Vagina (tissue), 2 donors: ENCODE data around the gene GPC5. TPM values are rescaled to one million over a fixed set of nuclear protein-coding genes. Genes with fewer than 3 reads are reported as not detected.

ENCODE experiments used
- DNase-seq, 2 donors: peaks; one replicate each; pipeline ENCODE4 v3.0.0-alpha.2; 2017; ENCODE audit errors: extremely low spot score in 2 of 2
- H3K27ac ChIP-seq: fragments of 200-600 bp; sonication (generic); one replicate; pipeline ENCODE4 v1.5.1; 2019
- H3K27me3 ChIP-seq: fragments of 200-600 bp; sonication (generic); one replicate; pipeline ENCODE4 v1.5.1; 2019
- H3K36me3 ChIP-seq, 2 donors: fragments of 200-600 bp; sonication (generic); one replicate each; pipeline ENCODE4 v1.5.1; 2017 to 2019
- H3K4me1 ChIP-seq: fragments of 200-600 bp; sonication (generic); one replicate; pipeline ENCODE4 v1.5.1; 2019
- H3K4me3 ChIP-seq, 2 donors: fragments of 200-600 bp; sonication (generic); 1 replicate in 1 of 2; 2 replicates in 1 of 2; pipeline ENCODE4 v1.5.1; 2016 to 2019
- H3K9me3 ChIP-seq: fragments of 200-600 bp; sonication (generic); one replicate; pipeline ENCODE4 v1.5.1; 2019
- POLR2A ChIP-seq, 2 donors: fragments of 450-650 bp; IDR thresholded peaks; one replicate each; pipeline ENCODE4 v1.6.1; 2017; ENCODE audit warnings: antibody characterized with exemption in 2 of 2, mild to moderate bottlenecking in 2 of 2, moderate library complexity in 2 of 2
- POLR2AphosphoS5 ChIP-seq, 2 donors: sonication (generic); formaldehyde crosslinking; IDR thresholded peaks; one replicate each; pipeline ENCODE4 v1.9.0; 2017; ENCODE audit warnings: antibody characterized with exemption in 2 of 2, mild to moderate bottlenecking in 2 of 2, low read depth in 1 of 2; ENCODE audit not compliant: insufficient read depth in 1 of 2
- intact Hi-C: fragments of 100-400 bp; cut with DNase I; formaldehyde crosslinking; loops from one replicate; pipeline ENCODE4 v1.15.1; 2023
- total RNA-seq: library from RNA; depleted of rRNA; stranded (reverse); fragments of >200 nt; gene quantifications from one replicate; pipeline ENCODE4 v1.2.3, GENCODE V29; 2016
- TF ChIP-seq, protein P1 (sequence below), 3 experiments: fragments of 450-650 bp in 2 of 3; fragments of 200-600 bp in 1 of 3; sonication (generic) in 1 of 3; IDR thresholded peaks; one replicate each; pipeline ENCODE4 v1.5.1; 2017 to 2019; ENCODE audit warnings: antibody characterized with exemption in 3 of 3, mild to moderate bottlenecking in 2 of 3, moderate library complexity in 2 of 3

The GPC5 gene
- total RNA-seq, 1 donor from 2014 or later: 1.7 TPM

- no peaks in the 10 kb centered on the region for H3K36me3 ChIP-seq
- no peak overlapping the region for H3K27ac ChIP-seq
- no peaks in the 10 kb centered on the region for H3K27me3 ChIP-seq
- H3K4me1 ChIP-seq: no peaks in the 10 kb centered on the region
- H3K4me3 ChIP-seq: no peak overlapping the region
- TF ChIP-seq, protein P1, sequence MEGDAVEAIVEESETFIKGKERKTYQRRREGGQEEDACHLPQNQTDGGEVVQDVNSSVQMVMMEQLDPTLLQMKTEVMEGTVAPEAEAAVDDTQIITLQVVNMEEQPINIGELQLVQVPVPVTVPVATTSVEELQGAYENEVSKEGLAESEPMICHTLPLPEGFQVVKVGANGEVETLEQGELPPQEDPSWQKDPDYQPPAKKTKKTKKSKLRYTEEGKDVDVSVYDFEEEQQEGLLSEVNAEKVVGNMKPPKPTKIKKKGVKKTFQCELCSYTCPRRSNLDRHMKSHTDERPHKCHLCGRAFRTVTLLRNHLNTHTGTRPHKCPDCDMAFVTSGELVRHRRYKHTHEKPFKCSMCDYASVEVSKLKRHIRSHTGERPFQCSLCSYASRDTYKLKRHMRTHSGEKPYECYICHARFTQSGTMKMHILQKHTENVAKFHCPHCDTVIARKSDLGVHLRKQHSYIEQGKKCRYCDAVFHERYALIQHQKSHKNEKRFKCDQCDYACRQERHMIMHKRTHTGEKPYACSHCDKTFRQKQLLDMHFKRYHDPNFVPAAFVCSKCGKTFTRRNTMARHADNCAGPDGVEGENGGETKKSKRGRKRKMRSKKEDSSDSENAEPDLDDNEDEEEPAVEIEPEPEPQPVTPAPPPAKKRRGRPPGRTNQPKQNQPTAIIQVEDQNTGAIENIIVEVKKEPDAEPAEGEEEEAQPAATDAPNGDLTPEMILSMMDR (IDR thresholded peaks at IDR 0.05): no peak
- no peak for TF ChIP-seq POLR2A (IDR thresholded peaks at IDR 0.05)
- no peak for TF ChIP-seq POLR2AphosphoS5 (IDR thresholded peaks at IDR 0.05; ENCODE audit: insufficient read depth in 1 of 2, low read depth in 1 of 2)
- H3K9me3 ChIP-seq: no peaks in the 10 kb centered on the region
- intact Hi-C loops: no loop called here
- no peak for DNase-seq
Measured at GRCh38 chr13:91360246-91360751, 38.1 kb upstream of the GPC5 start.

DNA sequence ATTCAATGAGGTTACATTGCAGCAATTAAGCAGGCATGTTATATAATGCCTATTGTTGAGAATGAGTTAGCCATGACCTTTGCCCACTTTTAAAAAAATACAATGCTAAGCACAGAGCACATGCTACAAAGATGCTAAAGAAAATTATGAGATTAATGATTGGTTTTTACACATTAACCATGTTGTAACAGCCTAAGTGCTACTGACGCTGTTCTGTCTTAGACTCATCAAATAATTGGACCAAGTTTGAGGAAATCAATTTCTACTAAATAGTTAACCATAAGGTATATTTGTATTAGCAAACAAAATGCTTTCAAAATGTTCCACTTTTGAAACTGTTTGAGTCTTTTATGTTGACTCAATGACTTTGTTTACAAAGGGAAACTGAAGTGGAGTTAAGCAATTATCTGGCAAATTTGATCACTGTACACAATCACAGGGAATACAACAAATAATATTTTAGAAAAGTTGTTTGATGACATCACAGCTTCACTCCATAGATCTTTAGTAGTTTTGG is 36.6 kb upstream of the GPC5 start:
- intact Hi-C loops: no loop called here

DNA sequence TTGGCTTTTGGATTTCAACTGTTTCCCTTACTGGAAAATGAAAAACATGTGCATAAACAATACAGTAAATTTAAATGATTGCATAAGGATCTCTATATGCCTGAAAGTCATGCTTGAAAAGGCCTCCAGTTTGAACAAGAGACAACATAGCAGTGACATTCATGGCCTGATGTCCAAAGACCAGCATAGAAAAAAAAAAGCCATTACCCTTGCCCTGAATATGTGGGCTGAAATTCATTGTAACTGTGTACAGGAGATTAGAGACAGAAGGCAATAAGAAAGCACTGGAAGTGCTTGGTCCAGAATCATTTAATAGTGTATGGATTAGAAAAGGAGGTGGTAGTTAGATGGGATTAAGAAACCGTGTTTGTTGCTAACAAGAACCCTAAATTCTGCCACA is 35.5 kb upstream of the GPC5 start:
- no peak for TF ChIP-seq POLR2AphosphoS5 (IDR thresholded peaks at IDR 0.05; ENCODE audit: insufficient read depth in 1 of 2, low read depth in 1 of 2)
- no peak for TF ChIP-seq POLR2A (IDR thresholded peaks at IDR 0.05)
- TF ChIP-seq, protein P1 (IDR thresholded peaks at IDR 0.05): no peak
- no peaks in the 10 kb centered on the region for H3K9me3 ChIP-seq
- H3K4me1 ChIP-seq: no peaks in the 10 kb centered on the region
- DNase-seq: no peak
- H3K27ac ChIP-seq: no peak overlapping the region
- H3K36me3 ChIP-seq: no peaks in the 10 kb centered on the region
- no peak overlapping the region for H3K4me3 ChIP-seq
- H3K27me3 ChIP-seq: no peaks in the 10 kb centered on the region
- intact Hi-C loops: no loop called here

More for the DNA sequence above, 36.6 kb upstream of the GPC5 start:
- H3K27me3 ChIP-seq: no peaks in the 10 kb centered on the region
- H3K4me3 ChIP-seq: no peak overlapping the region
- H3K36me3 ChIP-seq: no peaks in the 10 kb centered on the region
- H3K9me3 ChIP-seq: no peaks in the 10 kb centered on the region
- H3K27ac ChIP-seq: no peak overlapping the region
- no peak for TF ChIP-seq POLR2A (IDR thresholded peaks at IDR 0.05)
- TF ChIP-seq, protein P1 (IDR thresholded peaks at IDR 0.05): no peak
- TF ChIP-seq POLR2AphosphoS5 (IDR thresholded peaks at IDR 0.05; ENCODE audit: insufficient read depth in 1 of 2, low read depth in 1 of 2): no peak
- no peak for DNase-seq
- no peaks in the 10 kb centered on the region for H3K4me1 ChIP-seq

DNA sequence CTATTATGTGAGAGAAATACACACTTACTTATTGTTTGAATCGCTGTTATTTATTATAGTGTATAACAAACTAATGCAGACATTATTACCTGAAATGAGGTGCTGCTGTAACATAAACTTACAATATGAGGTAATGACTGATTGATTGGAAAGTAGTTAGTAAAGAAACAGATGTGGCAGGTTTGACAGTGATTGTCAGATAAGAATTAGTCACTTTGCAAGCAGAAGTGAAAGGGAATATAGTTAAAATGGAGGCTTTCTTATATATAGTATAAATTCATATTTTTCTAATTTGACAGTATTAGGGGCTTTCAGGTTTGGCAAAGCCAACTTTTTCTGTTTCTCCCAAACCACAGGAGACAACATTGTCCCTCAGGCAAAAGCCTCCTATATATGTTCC is 30.3 kb upstream of the GPC5 start:
- no peaks in the 10 kb centered on the region for H3K27me3 ChIP-seq
- no peaks in the 10 kb centered on the region for H3K9me3 ChIP-seq
- TF ChIP-seq, protein P1 (IDR thresholded peaks at IDR 0.05): no peak
- TF ChIP-seq POLR2AphosphoS5 (IDR thresholded peaks at IDR 0.05; ENCODE audit: insufficient read depth in 1 of 2, low read depth in 1 of 2): no peak
- TF ChIP-seq POLR2A (IDR thresholded peaks at IDR 0.05): no peak
- H3K4me3 ChIP-seq: no peak overlapping the region
- no peak overlapping the region for H3K27ac ChIP-seq
- H3K4me1 ChIP-seq: no peaks in the 10 kb centered on the region
- no peaks in the 10 kb centered on the region for H3K36me3 ChIP-seq
- no peak for DNase-seq
- intact Hi-C loops: no loop called here

DNA sequence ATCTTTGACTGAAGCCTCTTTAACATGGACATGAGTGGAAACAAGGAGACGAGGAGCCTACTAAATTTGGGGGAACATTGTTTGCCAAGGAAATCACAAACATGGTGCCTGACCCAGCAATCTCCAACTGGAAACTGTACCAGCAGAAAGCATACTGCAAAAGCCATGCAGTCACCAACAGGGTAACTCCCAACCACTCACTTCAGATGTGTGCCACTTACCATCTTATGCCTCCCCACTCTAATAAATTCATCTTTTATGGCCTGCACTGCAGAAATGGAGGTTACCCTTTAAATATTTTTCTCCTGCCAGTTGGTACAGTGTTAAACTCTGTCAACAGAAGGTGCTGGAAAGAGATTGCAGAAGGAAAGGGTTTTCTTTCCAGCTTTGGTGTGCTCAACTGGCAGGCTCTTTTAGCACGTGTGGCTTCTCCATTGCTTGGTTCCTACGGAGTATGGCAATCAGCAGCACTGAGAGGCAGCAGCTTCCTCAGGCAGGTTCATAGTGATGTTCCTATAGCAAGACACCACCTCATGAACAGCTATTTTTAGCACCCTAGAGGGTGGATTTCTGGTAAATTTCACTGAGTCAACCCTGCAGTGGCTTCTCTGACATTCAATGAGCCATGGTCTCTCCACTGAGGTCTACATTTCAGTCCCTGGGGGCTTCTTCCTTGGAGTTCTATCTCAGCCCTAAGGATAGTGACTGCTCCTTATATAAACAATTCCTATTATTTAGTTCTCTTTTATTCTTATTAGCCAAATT is 29.6 kb upstream of the GPC5 start:
- DNase-seq: no peak
- H3K36me3 ChIP-seq: no peaks in the 10 kb centered on the region
- H3K27ac ChIP-seq: no peak overlapping the region
- no peaks in the 10 kb centered on the region for H3K27me3 ChIP-seq
- H3K4me3 ChIP-seq: no peak overlapping the region
- no peaks in the 10 kb centered on the region for H3K9me3 ChIP-seq
- TF ChIP-seq POLR2A (IDR thresholded peaks at IDR 0.05) (no peak), POLR2AphosphoS5 (IDR thresholded peaks at IDR 0.05; ENCODE audit: insufficient read depth in 1 of 2, low read depth in 1 of 2) (no peak)
- TF ChIP-seq, protein P1 (IDR thresholded peaks at IDR 0.05): no peak
- intact Hi-C loops: no loop called here
- H3K4me1 ChIP-seq: no peaks in the 10 kb centered on the region
